ENCODE results near the gene CCDC174.
"Not testable (repeated sequence)": the region's sequence is repeated elsewhere in the genome, so short reads cannot be mapped to it uniquely, and the experiment has no call there.

Gene CCDC174

GRCh38 chr3:14646589-14647413 lies 4.8 kb upstream of the CCDC174 start:
- intact Hi-C loops (cut with DNase I; ENCODE audit: low total_unique reads): loop anchor here (10.0 kb wide), 1 partner anchor 752 kb away; no protein-coding TSS in a partner anchor
- no peak for DNase-seq

GRCh38 chr3:14647976-14648955 lies 3.3 kb upstream of the CCDC174 start:
- no peak for DNase-seq
- Histone ChIP-seq H3K27ac (no peak overlapping the region), H3K36me3 (no peaks in the 10 kb centered on the region), H3K4me3 (no peak overlapping the region), H3K9me3 (no peaks in the 10 kb centered on the region), H3K4me1 (peaks cover 0 to 18% (median 12%) of the 10 kb centered on the region in 4 donors), H3K27me3 (peaks cover 0 to 7% of the 10 kb centered on the region in 2 donors)
- TF ChIP-seq, protein P1, sequence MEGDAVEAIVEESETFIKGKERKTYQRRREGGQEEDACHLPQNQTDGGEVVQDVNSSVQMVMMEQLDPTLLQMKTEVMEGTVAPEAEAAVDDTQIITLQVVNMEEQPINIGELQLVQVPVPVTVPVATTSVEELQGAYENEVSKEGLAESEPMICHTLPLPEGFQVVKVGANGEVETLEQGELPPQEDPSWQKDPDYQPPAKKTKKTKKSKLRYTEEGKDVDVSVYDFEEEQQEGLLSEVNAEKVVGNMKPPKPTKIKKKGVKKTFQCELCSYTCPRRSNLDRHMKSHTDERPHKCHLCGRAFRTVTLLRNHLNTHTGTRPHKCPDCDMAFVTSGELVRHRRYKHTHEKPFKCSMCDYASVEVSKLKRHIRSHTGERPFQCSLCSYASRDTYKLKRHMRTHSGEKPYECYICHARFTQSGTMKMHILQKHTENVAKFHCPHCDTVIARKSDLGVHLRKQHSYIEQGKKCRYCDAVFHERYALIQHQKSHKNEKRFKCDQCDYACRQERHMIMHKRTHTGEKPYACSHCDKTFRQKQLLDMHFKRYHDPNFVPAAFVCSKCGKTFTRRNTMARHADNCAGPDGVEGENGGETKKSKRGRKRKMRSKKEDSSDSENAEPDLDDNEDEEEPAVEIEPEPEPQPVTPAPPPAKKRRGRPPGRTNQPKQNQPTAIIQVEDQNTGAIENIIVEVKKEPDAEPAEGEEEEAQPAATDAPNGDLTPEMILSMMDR (IDR thresholded peaks at IDR 0.05): no peak
- intact Hi-C loops (cut with DNase I; ENCODE audit: low total_unique reads): loop anchor here (10.0 kb wide), 1 partner anchor 753 kb away; no protein-coding TSS in a partner anchor

More at GRCh38 chr3:14646589-14647413, 4.8 kb upstream of the CCDC174 start:
- Histone ChIP-seq H3K27ac (no peak overlapping the region), H3K4me3 (no peak overlapping the region), H3K36me3 (no peaks in the 10 kb centered on the region), H3K27me3 (peaks cover 0 to 21% of the 10 kb centered on the region in 2 donors), H3K9me3 (no peaks in the 10 kb centered on the region), H3K4me1 (peaks cover 0 to 7% (median 2%) of the 10 kb centered on the region in 4 donors)
- TF ChIP-seq, protein P1 (IDR thresholded peaks at IDR 0.05): no peak

DNA sequence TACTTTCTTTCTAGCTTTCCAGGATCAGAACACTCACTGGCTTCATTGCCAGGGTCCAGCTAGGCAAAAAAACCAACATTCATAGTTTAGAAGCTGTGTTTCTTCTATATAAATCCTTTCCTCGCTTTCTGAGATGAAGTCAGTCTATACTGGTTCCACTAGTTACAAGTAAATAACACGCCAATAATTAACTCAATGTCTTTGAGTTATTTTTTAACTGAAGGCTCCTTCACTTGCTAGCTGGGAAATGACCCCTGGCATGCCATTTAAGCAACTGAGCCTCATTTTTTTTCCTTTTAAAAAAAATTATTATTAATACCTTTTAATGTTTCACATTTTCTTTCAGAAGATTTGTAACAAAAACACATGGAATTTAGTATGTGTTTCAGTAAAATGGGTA lies 2.1 kb upstream of the CCDC174 start:
- DNase-seq: no peak
- H3K27ac ChIP-seq: no peak overlapping the region

GRCh38 chr3:14650193-14650592 lies 1.4 kb upstream of the CCDC174 start:
- no peaks in the 10 kb centered on the region for H3K9me3 ChIP-seq
- H3K27ac ChIP-seq: no peak overlapping the region
- intact Hi-C loops (cut with DNase I; ENCODE audit: low total_unique reads): loop anchor here (10.0 kb wide), 1 partner anchor 385 kb away; no protein-coding TSS in a partner anchor
- no peak for DNase-seq
- H3K27me3 ChIP-seq: no peaks in the 10 kb centered on the region
- no peak overlapping the region for H3K4me3 ChIP-seq
- H3K36me3 ChIP-seq: peaks cover 3 to 4% (median 4%) of the 10 kb centered on the region in 3 donors
- peaks cover 0 to 28% (median 19%) of the 10 kb centered on the region in 4 donors for H3K4me1 ChIP-seq
- TF ChIP-seq, protein P1 (IDR thresholded peaks at IDR 0.05): no peak

More for the DNA sequence above, 2.1 kb upstream of the CCDC174 start:
- intact Hi-C loops (cut with DNase I; ENCODE audit: low total_unique reads): loop anchor here (10.0 kb wide), 1 partner anchor 755 kb away; no protein-coding TSS in a partner anchor
- H3K27me3 ChIP-seq: no peaks in the 10 kb centered on the region
- no peak overlapping the region for H3K4me3 ChIP-seq
- no peaks in the 10 kb centered on the region for H3K36me3 ChIP-seq
- H3K4me1 ChIP-seq: peaks cover 0 to 28% (median 19%) of the 10 kb centered on the region in 4 donors
- TF ChIP-seq, protein P1 (IDR thresholded peaks at IDR 0.05): no peak
- no peaks in the 10 kb centered on the region for H3K9me3 ChIP-seq

GRCh38 chr3:14652360-14652907 lies 872 bp downstream of the CCDC174 start:
- Histone ChIP-seq H3K27ac (peak overlapping the region; percentile 85 to 94), H3K36me3 (peaks cover 25 to 27% (median 26%) of the 10 kb centered on the region in 3 donors), H3K4me1 (peaks cover 0 to 28% (median 19%) of the 10 kb centered on the region in 4 donors), H3K4me3 (peak overlapping the region; percentile 64 to 85)
- DNase-seq, H3K9me3 ChIP-seq, H3K27me3 ChIP-seq: not testable (repeated sequence)
- intact Hi-C loops (cut with DNase I; ENCODE audit: low total_unique reads): loop anchor here (10.0 kb wide), 1 partner anchor 388 kb away; no protein-coding TSS in a partner anchor

Data from tibial artery (tissue), 4 donors.